Testis (tissue), 3 donors: Measurements from ENCODE around the gene CHN2. TPM values are rescaled to one million over a fixed set of nuclear protein-coding genes. Genes with fewer than 3 reads are reported as not detected.

Experiments
- DNase-seq: peaks from one replicate; pipeline ENCODE4 v3.0.0-alpha.2; 2019
- H3K27ac ChIP-seq, 2 donors: fragments of 200-600 bp; sonication (generic); one replicate each; pipeline ENCODE4 v1.5.1; 2019
- H3K27me3 ChIP-seq: fragments of 200-600 bp; sonication (generic); one replicate; pipeline ENCODE4 v1.5.1; 2019
- H3K36me3 ChIP-seq: fragments of 200-600 bp; sonication (generic); one replicate; pipeline ENCODE4 v1.5.1; 2017; ENCODE audit warnings: low read depth; ENCODE audit errors: missing control alignments
- H3K4me1 ChIP-seq: fragments of 200-600 bp; sonication (generic); one replicate; pipeline ENCODE4 v1.5.1; 2019
- H3K4me3 ChIP-seq, 2 donors: fragments of 200-600 bp; sonication (generic); one replicate each; pipeline ENCODE4 v1.5.1; 2017 to 2019
- H3K9me3 ChIP-seq: fragments of 200-600 bp; sonication (generic); one replicate; pipeline ENCODE4 v1.5.1; 2017
- CTCF ChIP-seq, 3 experiments: fragments of 450-650 bp in 2 of 3; fragments of 200-600 bp in 1 of 3; sonication (generic) in 1 of 3; IDR thresholded peaks; one replicate each; pipeline ENCODE4 v1.5.1; 2016 to 2019; ENCODE audit warnings: antibody characterized with exemption in 3 of 3, mild to moderate bottlenecking in 2 of 3, moderate library complexity in 1 of 3
- POLR2A ChIP-seq: fragments of 450-650 bp; IDR thresholded peaks from one replicate; pipeline ENCODE4 v1.6.1; 2017; ENCODE audit warnings: antibody characterized with exemption, mild to moderate bottlenecking, moderate library complexity
- WGBS, 2 donors: methylation state at CpG; one replicate each; pipeline ENCODE4 v1.1.5; 2018; 5-methylcytosine and 5-hydroxymethylcytosine counted together
- intact Hi-C: fragments of 100-400 bp; cut with DNase I; formaldehyde crosslinking; loops from one replicate; pipeline ENCODE4 v1.15.1; 2023; ENCODE audit warnings: low total_unique reads
- polyA plus RNA-seq: library from polyadenylated mRNA; stranded (reverse); fragments of 350-450 nt; fragmentation: Illumina TruSeq; extraction: RNeasy Lipid Tissue Mini Kit (QIAGEN cat#74804); gene quantifications from one replicate; pipeline ENCODE4 v1.2.3, GENCODE V29; 2014; ENCODE audit warnings: low read depth, low replicate concordance; ENCODE audit not compliant: insufficient read depth
- total RNA-seq, 2 donors: library from RNA; depleted of rRNA; stranded (reverse); fragments of >200 nt; gene quantifications; one replicate each; pipeline ENCODE4 v1.2.3, GENCODE V29; 2016

Gene CHN2
- total and polyA plus RNA-seq, 3 donors from 2014 or later, result 8.6 to 27.4 (median 15.1) TPM

- intact Hi-C loops, result no loop called here
Observed at GRCh38 chr7:29319719-29320521, 125.3 kb downstream of the CHN2 start.

GRCh38 chr7:29320577-29320976, 126.0 kb downstream of the CHN2 start:
- no peaks in the 10 kb centered on the region for H3K9me3 ChIP-seq
- H3K27me3 ChIP-seq, result no peaks in the 10 kb centered on the region
- no peaks in the 10 kb centered on the region for H3K4me1 ChIP-seq
- no peak overlapping the region for H3K4me3 ChIP-seq
- H3K36me3 ChIP-seq, result no peaks in the 10 kb centered on the region
- intact Hi-C loops, result no loop called here
- no peak for DNase-seq
- WGBS, 2 donors, result 76 to 80% methylated on average over 2 of the region's 2 CpGs
- TF ChIP-seq POLR2A, result no peak
- no peak for TF ChIP-seq CTCF (IDR thresholded peaks at IDR 0.05)
- H3K27ac ChIP-seq, result no peak overlapping the region

More at GRCh38 chr7:29319719-29320521, 125.3 kb downstream of the CHN2 start:
- no peaks in the 10 kb centered on the region for H3K36me3 ChIP-seq
- no peak overlapping the region for H3K27ac ChIP-seq
- no peaks in the 10 kb centered on the region for H3K27me3 ChIP-seq
- TF ChIP-seq CTCF (IDR thresholded peaks at IDR 0.05) (no peak), POLR2A (no peak)
- no peak for DNase-seq
- H3K4me1 ChIP-seq, result no peaks in the 10 kb centered on the region
- no peaks in the 10 kb centered on the region for H3K9me3 ChIP-seq
- no peak overlapping the region for H3K4me3 ChIP-seq
- 85 to 86% methylated on average over 10 of the region's 10 CpGs for WGBS, 2 donors

- intact Hi-C loops, result no loop called here
- H3K4me3 ChIP-seq, result no peak overlapping the region
- no peaks in the 10 kb centered on the region for H3K36me3 ChIP-seq
- H3K4me1 ChIP-seq, result no peaks in the 10 kb centered on the region
- H3K27me3 ChIP-seq, result no peaks in the 10 kb centered on the region
- 66 to 86% methylated on average over 3 of the region's 3 CpGs for WGBS, 2 donors
- H3K27ac ChIP-seq, result no peak overlapping the region
- no peak for DNase-seq
- no peaks in the 10 kb centered on the region for H3K9me3 ChIP-seq
- TF ChIP-seq POLR2A (no peak), CTCF (IDR thresholded peaks at IDR 0.05) (no peak)
Observed at GRCh38 chr7:29322023-29322712, 127.6 kb downstream of the CHN2 start.

- H3K27me3 ChIP-seq, result no peaks in the 10 kb centered on the region
- no peaks in the 10 kb centered on the region for H3K4me1 ChIP-seq
- TF ChIP-seq POLR2A, result no peak
- TF ChIP-seq CTCF (IDR thresholded peaks at IDR 0.05), result no peak
- intact Hi-C loops, result no loop called here
- no peak overlapping the region for H3K4me3 ChIP-seq
- H3K36me3 ChIP-seq, result no peaks in the 10 kb centered on the region
- WGBS, 2 donors, result 80 to 94% methylated on average over 2 of the region's 2 CpGs
- DNase-seq, result no peak
- no peaks in the 10 kb centered on the region for H3K9me3 ChIP-seq
- H3K27ac ChIP-seq, result no peak overlapping the region
Observed at GRCh38 chr7:29325476-29325875, 130.9 kb downstream of the CHN2 start.
